ENCODE data around the gene ELMO1.

- TF ChIP-seq CTCF (optimal IDR thresholded peaks at IDR 0.05 in 1 of 3, IDR thresholded peaks at IDR 0.05 in 1 of 3, conservative IDR thresholded peaks at IDR 0.05 in 1 of 3; ENCODE audit: extremely low read depth in 1 of 3, insufficient read depth in 2 of 3, low read length in 3 of 3) (no peak), EZH2 (IDR thresholded peaks at IDR 0.05; ENCODE audit: low read length) (no peak)
Measured at GRCh38 chr7:37414352-37414983, 34.2 kb downstream of the ELMO1 start.

All from keratinocyte (primary cell).